Measurements from ENCODE around the gene ALDH3B2. TPM values are rescaled to one million over a fixed set of nuclear protein-coding genes. Genes with fewer than 3 reads are reported as not detected.
A peak's percentile ranks its signal among the peaks of the same experiment; 100 is the strongest.

ALDH3B2 gene
- total RNA-seq, 2 experiments from 2014 or later, result 1.5 to 8.0 TPM

GRCh38 chr11:67649634-67650510, 24.6 kb downstream of the ALDH3B2 start:
- H3K4me1 ChIP-seq (ENCODE audit: insufficient read depth, low read length, poor library complexity, severe bottlenecking), result peaks cover 76% of the 10 kb centered on the region
- H2AFZ ChIP-seq (ENCODE audit: low read length), result peak overlapping the region; percentile 14; the same call in 1 of the 2 replicates
- TF ChIP-seq CTCF (conservative IDR thresholded peaks at IDR 0.05; ENCODE audit: low read length), result no peak
- TF ChIP-seq EZH2phosphoT487 (IDR thresholded peaks at IDR 0.05; ENCODE audit: borderline replicate concordance, low read depth, low read length), result no peak
- POLR2A ChIA-PET, result interaction anchor here (0.6 to 8.0 kb wide), 4 partner anchors 9 to 17 kb away, joined by 7 to 69 read pairs (median 28); no protein-coding TSS in a partner anchor
- peak overlapping the region; percentile 97 for H3K27ac ChIP-seq (ENCODE audit: low read depth, low read length, poor library complexity, severe bottlenecking)
- H3K36me3 ChIP-seq (ENCODE audit: insufficient read depth, low read length), result no peaks in the 10 kb centered on the region
- peak overlapping the region; percentile 70 for H3K4me3 ChIP-seq (ENCODE audit: low read depth, low read length, poor library complexity, severe bottlenecking)
- intact Hi-C loops (cut with micrococcal nuclease; ENCODE audit: unreplicated experiment), result loop anchor here (1.0 to 10.0 kb wide), 7 partner anchors 8 to 383 kb away; partner anchors contain the start of genes CDK2AP2, GRK2, PITPNM1 and PPP1CA
- H3K4me2 ChIP-seq (ENCODE audit: low read length), result peak overlapping the region; percentile 79
- no peaks in the 10 kb centered on the region for H3K9me2 ChIP-seq (ENCODE audit: insufficient read depth, low read length)
- no peaks in the 10 kb centered on the region for H3K9me3 ChIP-seq (ENCODE audit: low read length)
- DNase-seq (ENCODE audit: low spot score), result peak; percentile 88
- no peaks in the 10 kb centered on the region for H4K20me1 ChIP-seq (ENCODE audit: insufficient read depth, low read length)
- peaks cover 5% of the 10 kb centered on the region; the same call in 1 of the 2 replicates for H3K79me2 ChIP-seq (ENCODE audit: insufficient read depth, low read depth, low read length)
- CTCF ChIA-PET (ENCODE audit: unreplicated experiment), result interaction anchor here (1.5 kb wide), 2 partner anchors 9 to 18 kb away, joined by 6 to 12 read pairs; no protein-coding TSS in a partner anchor
- no TSS peak for BruUV-seq (replicated peaks)

GRCh38 chr11:67648796-67649613, 25.4 kb downstream of the ALDH3B2 start:
- Histone ChIP-seq H3K9me3 (ENCODE audit: low read length) (no peaks in the 10 kb centered on the region), H3K79me2 (ENCODE audit: insufficient read depth, low read depth, low read length) (peaks cover 5% of the 10 kb centered on the region; the same call in 1 of the 2 replicates), H3K4me3 (ENCODE audit: low read depth, low read length, poor library complexity, severe bottlenecking) (peak overlapping the region; percentile 70), H4K20me1 (ENCODE audit: insufficient read depth, low read length) (no peaks in the 10 kb centered on the region), H3K36me3 (ENCODE audit: insufficient read depth, low read length) (no peaks in the 10 kb centered on the region), H3K4me2 (ENCODE audit: low read length) (peak overlapping the region; percentile 79), H3K27ac (ENCODE audit: low read depth, low read length, poor library complexity, severe bottlenecking) (peak overlapping the region; percentile 97), H3K9me2 (ENCODE audit: insufficient read depth, low read length) (no peaks in the 10 kb centered on the region), H3K4me1 (ENCODE audit: insufficient read depth, low read length, poor library complexity, severe bottlenecking) (peaks cover 85% of the 10 kb centered on the region), H2AFZ (ENCODE audit: low read length) (no peak overlapping the region; the same call in 1 of the 2 replicates)
- no peak for TF ChIP-seq EZH2phosphoT487 (IDR thresholded peaks at IDR 0.05; ENCODE audit: borderline replicate concordance, low read depth, low read length)
- TF ChIP-seq CTCF (conservative IDR thresholded peaks at IDR 0.05; ENCODE audit: low read length), result no peak
- peak; percentile 93 for DNase-seq (ENCODE audit: low spot score)
- BruUV-seq (replicated peaks), result no TSS peak
- CTCF ChIA-PET (ENCODE audit: unreplicated experiment), result interaction anchor here (0.6 to 4.0 kb wide), 9 partner anchors 10 to 77 kb away, joined by 3 to 38 read pairs (median 6); partner anchors contain the start of gene NUDT8
- POLR2A ChIA-PET, result interaction anchor here (0.6 to 8.0 kb wide), 9 partner anchors 10 to 50 kb away, joined by 3 to 69 read pairs (median 5); no protein-coding TSS in a partner anchor
- intact Hi-C loops (cut with micrococcal nuclease; ENCODE audit: unreplicated experiment), result loop anchor here (1.0 to 10.0 kb wide), 8 partner anchors 9 to 382 kb away; partner anchors contain the start of genes CDK2AP2, GRK2, PITPNM1 and PPP1CA

All from OCI-LY7 (cell line).